Hepatic stellate cell (primary cell): ENCODE data around the gene SAMMSON.
A peak's percentile ranks its signal among the peaks of the same experiment; 100 is the strongest.

Source experiments
- DNase-seq: peaks from one replicate; pipeline ENCODE4 v3.0.0; 2011; ENCODE audit warnings: low spot score

SAMMSON gene

GRCh38 chr3:70090322-70090913, 90.9 kb downstream of the SAMMSON start:
- DNase-seq, result peak; percentile 10

- DNase-seq, result no peak
Measured at GRCh38 chr3:70094197-70094596, 94.7 kb downstream of the SAMMSON start.

- DNase-seq, result no peak
Measured at GRCh38 chr3:70095260-70095659, 95.7 kb downstream of the SAMMSON start.

GRCh38 chr3:70096376-70097066, 97.0 kb downstream of the SAMMSON start:
- no peak for DNase-seq

- no peak for DNase-seq
Measured at GRCh38 chr3:70097084-70097483, 97.6 kb downstream of the SAMMSON start.

GRCh38 chr3:70108072-70108471, 108.5 kb downstream of the SAMMSON start:
- peak; percentile 1 for DNase-seq

- no peak for DNase-seq
Measured at GRCh38 chr3:70108546-70108945, 109.0 kb downstream of the SAMMSON start.

GRCh38 chr3:70110066-70110465, 110.5 kb downstream of the SAMMSON start:
- no peak for DNase-seq

GRCh38 chr3:70111411-70111810, 111.9 kb downstream of the SAMMSON start:
- no peak for DNase-seq

- no peak for DNase-seq
Measured at GRCh38 chr3:70112751-70113150, 113.2 kb downstream of the SAMMSON start.

- DNase-seq, result no peak
Measured at GRCh38 chr3:70114431-70114830, 114.9 kb downstream of the SAMMSON start.

GRCh38 chr3:70119879-70120278, 120.3 kb downstream of the SAMMSON start:
- DNase-seq, result no peak
